Body of pancreas (tissue), 4 donors: ENCODE data around the gene CTSE. TPM values are rescaled to one million over a fixed set of nuclear protein-coding genes. Genes with fewer than 3 reads are reported as not detected.

ENCODE experiments used
- ATAC-seq: fragments of 150-250 bp; one replicate; pipeline ENCODE4 v1.9.1; 2016
- DNase-seq, 4 donors: peaks; one replicate each; pipeline ENCODE4 v3.0.0-alpha.2; 2019
- H3K27ac ChIP-seq, 4 donors: fragments of 200-600 bp; sonication (generic); 1 replicate in 3 of 4; 2 replicates in 1 of 4; pipeline versions ENCODE4 v1.5.1 to v1.6.1; 2016 to 2019; ENCODE audit warnings: mild to moderate bottlenecking in 1 of 4, mixed read lengths in 1 of 4, moderate library complexity in 1 of 4
- H3K27me3 ChIP-seq, 2 donors: fragments of 200-600 bp; sonication (generic); one replicate each; pipeline ENCODE4 v1.6.0; 2016; ENCODE audit warnings: mild to moderate bottlenecking in 1 of 2
- H3K36me3 ChIP-seq, 2 donors: fragments of 200-600 bp; sonication (generic); replicated peaks in 1 of 2; 2 replicates each; pipeline ENCODE4 v1.5.1; 2016; ENCODE audit warnings: low read depth in 2 of 2; ENCODE audit not compliant: insufficient read depth in 1 of 2
- H3K4me1 ChIP-seq: fragments of 200-600 bp; sonication (generic); one replicate; pipeline ENCODE4 v1.6.0; 2016
- H3K4me3 ChIP-seq, 2 donors: fragments of 200-600 bp; sonication (generic); 1 replicate in 1 of 2; 2 replicates in 1 of 2; pipeline ENCODE4 v1.5.1; 2016 to 2019
- H3K9me3 ChIP-seq, 3 donors: fragments of 200-600 bp; sonication (generic); 1 replicate in 2 of 3; 2 replicates in 1 of 3; pipeline ENCODE4 v1.5.1; 2016
- CTCF ChIP-seq, 7 experiments: fragments of 450-650 bp in 4 of 7; fragments of 200-600 bp in 3 of 7; sonication (generic) in 3 of 7; IDR thresholded peaks; one replicate each; pipeline ENCODE4 v1.5.1; 2016 to 2019; ENCODE audit warnings: antibody characterized with exemption in 7 of 7
- POLR2A ChIP-seq, 3 donors: fragments of 450-650 bp; IDR thresholded peaks; one replicate each; pipeline ENCODE4 v1.6.1; 2016; ENCODE audit warnings: antibody characterized with exemption in 3 of 3, mild to moderate bottlenecking in 2 of 3
- WGBS, 2 donors: methylation state at CpG; one replicate each; pipeline ENCODE4 v1.1.5; 2017; 5-methylcytosine and 5-hydroxymethylcytosine counted together
- intact Hi-C: fragments of 100-400 bp; cut with DNase I; formaldehyde crosslinking; loops from one replicate; pipeline ENCODE4 v1.15.1; 2023
- total RNA-seq, 2 donors: library from RNA; depleted of rRNA; stranded (reverse); fragments of >200 nt; gene quantifications; one replicate each; pipeline ENCODE4 v1.1.0, GENCODE V29; 2016

CTSE gene
- total RNA-seq, 2 donors from 2014 or later = 4.9 to 28.3 TPM

GRCh38 chr1:205967554-205968335 is 56.0 kb downstream of the CTSE start:
- WGBS, 2 donors = 79 to 83% methylated on average over 10 of the region's 10 CpGs
- no peak for ATAC-seq
- Histone ChIP-seq H3K4me1 (peaks cover 8% of the 10 kb centered on the region), H3K27me3 (no peaks in the 10 kb centered on the region), H3K9me3 (no peaks in the 10 kb centered on the region), H3K4me3 (no peak overlapping the region), H3K27ac (no peak overlapping the region), H3K36me3 (no peaks in the 10 kb centered on the region)
- TF ChIP-seq POLR2A (IDR thresholded peaks at IDR 0.05) (no peak), CTCF (IDR thresholded peaks at IDR 0.05) (no peak)
- no peak for DNase-seq
- intact Hi-C loops = no loop called here

- intact Hi-C loops = no loop called here
- H3K4me3 ChIP-seq = no peak overlapping the region
- WGBS, 2 donors = 86% methylated on average over 13 of the region's 13 CpGs
These were observed 58.4 kb downstream of the CTSE start for GRCh38 chr1:205965036-205965884.

GRCh38 chr1:205963352-205964155 is 60.1 kb downstream of the CTSE start:
- WGBS, 2 donors = 80 to 82% methylated on average over 14 to 16 of the region's 16 CpGs
- ATAC-seq (no peak), DNase-seq (no peak)
- intact Hi-C loops = loop anchor here (5.0 kb wide), 1 partner anchor 36 kb away; no protein-coding TSS in a partner anchor
- Histone ChIP-seq H3K27me3 (no peaks in the 10 kb centered on the region), H3K4me1 (peaks cover 14% of the 10 kb centered on the region), H3K4me3 (no peak overlapping the region), H3K27ac (no peak overlapping the region), H3K36me3 (no peaks in the 10 kb centered on the region), H3K9me3 (no peaks in the 10 kb centered on the region)
- TF ChIP-seq CTCF (IDR thresholded peaks at IDR 0.05) (no peak), POLR2A (IDR thresholded peaks at IDR 0.05) (no peak)

More at GRCh38 chr1:205965036-205965884, 58.4 kb downstream of the CTSE start:
- no peaks in the 10 kb centered on the region for H3K36me3 ChIP-seq
- ATAC-seq (no peak), DNase-seq (no peak)
- TF ChIP-seq POLR2A (IDR thresholded peaks at IDR 0.05) (no peak), CTCF (IDR thresholded peaks at IDR 0.05) (no peak)
- H3K27me3 ChIP-seq = no peaks in the 10 kb centered on the region
- no peaks in the 10 kb centered on the region for H3K9me3 ChIP-seq
- peaks cover 14% of the 10 kb centered on the region for H3K4me1 ChIP-seq
- H3K27ac ChIP-seq = no peak overlapping the region

- WGBS, 2 donors = 82 to 88% methylated on average over 4 to 6 of the region's 6 CpGs
- Histone ChIP-seq H3K4me1 (peaks cover 14% of the 10 kb centered on the region), H3K27ac (no peak overlapping the region), H3K9me3 (no peaks in the 10 kb centered on the region), H3K4me3 (no peak overlapping the region), H3K36me3 (no peaks in the 10 kb centered on the region), H3K27me3 (no peaks in the 10 kb centered on the region)
- DNase-seq (no peak), ATAC-seq (no peak)
- no peak for TF ChIP-seq CTCF (IDR thresholded peaks at IDR 0.05)
- TF ChIP-seq POLR2A (IDR thresholded peaks at IDR 0.05) = no peak
- intact Hi-C loops = loop anchor here (5.0 kb wide), 1 partner anchor 36 kb away; no protein-coding TSS in a partner anchor
These were observed 60.9 kb downstream of the CTSE start for GRCh38 chr1:205962821-205963221.
